ENCODE results near the gene TP53I11.

GRCh38 chr11:44901786-44902185 lies 48.9 kb downstream of the TP53I11 start:
- TF ChIP-seq CTCF (IDR thresholded peaks at IDR 0.05): no peak
- no peak for TF ChIP-seq POLR2A (IDR thresholded peaks at IDR 0.05)
- no peak for TF ChIP-seq POLR2AphosphoS5 (IDR thresholded peaks at IDR 0.05)
- TF ChIP-seq EP300 (IDR thresholded peaks at IDR 0.05): no peak

All from gastroesophageal sphincter (tissue), 3 donors.